GM12801 (cell line): ENCODE data around the gene TRMT2A.

Experiments used
- TF ChIP-seq, protein P1 (sequence below): IDR thresholded peaks from one replicate; pipeline ENCODE4 v1.5.1; 2011; ENCODE audit warnings: control low read depth; ENCODE audit not compliant: insufficient read length; ENCODE audit errors: extremely low read depth

The TRMT2A gene

DNA sequence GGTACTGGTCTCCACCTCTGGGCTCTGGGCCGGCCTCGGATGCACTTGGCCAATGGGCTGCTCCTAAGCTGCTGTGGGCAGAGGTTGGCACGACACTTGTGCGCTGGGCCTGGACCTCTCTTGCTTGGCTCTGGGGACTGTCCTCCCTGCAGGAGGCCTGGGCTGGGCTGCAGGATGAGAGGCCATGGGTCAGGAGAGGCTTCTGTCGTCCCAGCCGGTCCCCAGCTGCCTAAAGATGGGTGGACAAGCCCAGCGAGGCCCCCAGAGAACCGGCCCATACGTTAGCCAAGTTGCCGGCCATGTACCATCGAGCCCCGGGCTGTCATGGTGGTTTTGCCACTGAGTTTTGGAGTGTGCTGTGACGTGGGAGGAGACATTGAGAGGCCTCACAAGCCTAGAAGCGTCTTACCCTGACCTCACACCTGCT, 35.5 kb upstream of the TRMT2A start:
- TF ChIP-seq, protein P1, sequence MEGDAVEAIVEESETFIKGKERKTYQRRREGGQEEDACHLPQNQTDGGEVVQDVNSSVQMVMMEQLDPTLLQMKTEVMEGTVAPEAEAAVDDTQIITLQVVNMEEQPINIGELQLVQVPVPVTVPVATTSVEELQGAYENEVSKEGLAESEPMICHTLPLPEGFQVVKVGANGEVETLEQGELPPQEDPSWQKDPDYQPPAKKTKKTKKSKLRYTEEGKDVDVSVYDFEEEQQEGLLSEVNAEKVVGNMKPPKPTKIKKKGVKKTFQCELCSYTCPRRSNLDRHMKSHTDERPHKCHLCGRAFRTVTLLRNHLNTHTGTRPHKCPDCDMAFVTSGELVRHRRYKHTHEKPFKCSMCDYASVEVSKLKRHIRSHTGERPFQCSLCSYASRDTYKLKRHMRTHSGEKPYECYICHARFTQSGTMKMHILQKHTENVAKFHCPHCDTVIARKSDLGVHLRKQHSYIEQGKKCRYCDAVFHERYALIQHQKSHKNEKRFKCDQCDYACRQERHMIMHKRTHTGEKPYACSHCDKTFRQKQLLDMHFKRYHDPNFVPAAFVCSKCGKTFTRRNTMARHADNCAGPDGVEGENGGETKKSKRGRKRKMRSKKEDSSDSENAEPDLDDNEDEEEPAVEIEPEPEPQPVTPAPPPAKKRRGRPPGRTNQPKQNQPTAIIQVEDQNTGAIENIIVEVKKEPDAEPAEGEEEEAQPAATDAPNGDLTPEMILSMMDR: no peak

DNA sequence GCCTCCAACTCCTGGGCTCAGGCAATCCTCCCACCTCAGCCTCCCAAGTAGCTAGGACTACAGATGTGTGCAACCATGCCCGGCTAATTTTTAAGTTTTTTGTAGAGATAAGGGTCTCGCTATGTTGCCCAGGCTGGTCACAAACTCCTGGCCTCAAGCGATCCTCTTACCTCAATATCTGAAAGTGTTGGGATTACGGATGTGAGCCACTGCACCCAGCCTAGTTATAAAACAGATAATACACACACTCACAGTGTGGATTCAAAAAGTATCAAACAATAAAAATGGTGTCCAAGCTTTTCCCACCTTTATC, 34.2 kb upstream of the TRMT2A start:
- TF ChIP-seq, protein P1: no peak

DNA sequence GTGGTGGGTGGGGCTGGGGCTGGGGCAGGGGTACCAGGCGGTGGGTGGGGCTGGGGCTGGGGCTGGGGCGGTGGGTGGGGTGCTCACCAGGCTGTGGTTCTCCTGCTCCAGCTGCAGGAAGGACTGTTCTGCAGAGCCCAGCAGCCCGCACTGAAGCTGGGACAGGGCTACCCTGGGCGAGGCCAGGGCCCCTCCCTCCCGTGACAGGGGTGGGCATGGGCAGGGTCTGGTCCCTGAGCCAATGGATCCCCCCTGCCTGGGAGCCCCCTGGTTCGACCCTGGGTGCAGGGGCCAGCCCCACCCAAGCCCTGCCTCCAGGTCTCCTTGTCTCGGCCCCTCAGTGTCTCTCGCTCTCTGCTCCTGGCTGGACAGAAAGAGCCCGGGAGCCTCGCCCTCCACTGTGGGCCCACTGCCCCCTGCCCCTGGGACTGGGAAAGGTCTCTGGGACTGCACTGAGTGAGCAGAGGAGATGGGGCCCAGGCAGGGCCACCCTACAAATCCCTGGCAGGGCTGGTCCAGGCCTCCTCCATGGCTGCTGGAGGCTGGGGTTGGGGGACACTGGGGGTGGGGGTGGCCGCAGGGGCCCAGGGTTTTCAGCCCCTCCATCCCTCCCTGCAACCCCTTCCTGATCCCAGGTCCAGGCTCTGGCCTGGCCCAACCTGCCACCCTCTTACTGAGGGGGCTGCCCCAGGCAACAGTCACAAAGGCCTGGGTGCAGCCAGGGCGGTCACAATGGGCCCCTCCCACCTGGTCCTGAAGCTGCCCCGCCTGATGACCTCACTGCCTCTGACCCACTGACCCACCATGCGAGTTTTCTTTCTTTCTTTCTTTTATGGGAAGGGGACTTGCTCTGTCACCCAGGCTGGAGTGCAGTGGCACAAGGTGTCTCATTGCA, 33.6 kb upstream of the TRMT2A start, which contains the start of gene CCDC188:
Gene CCDC188, minus strand, starts transcription at position 675 of the 895 bp plus-strand sequence. Its CDS starts 69 bp downstream, at position 606.
- TF ChIP-seq, protein P1: no peak

DNA sequence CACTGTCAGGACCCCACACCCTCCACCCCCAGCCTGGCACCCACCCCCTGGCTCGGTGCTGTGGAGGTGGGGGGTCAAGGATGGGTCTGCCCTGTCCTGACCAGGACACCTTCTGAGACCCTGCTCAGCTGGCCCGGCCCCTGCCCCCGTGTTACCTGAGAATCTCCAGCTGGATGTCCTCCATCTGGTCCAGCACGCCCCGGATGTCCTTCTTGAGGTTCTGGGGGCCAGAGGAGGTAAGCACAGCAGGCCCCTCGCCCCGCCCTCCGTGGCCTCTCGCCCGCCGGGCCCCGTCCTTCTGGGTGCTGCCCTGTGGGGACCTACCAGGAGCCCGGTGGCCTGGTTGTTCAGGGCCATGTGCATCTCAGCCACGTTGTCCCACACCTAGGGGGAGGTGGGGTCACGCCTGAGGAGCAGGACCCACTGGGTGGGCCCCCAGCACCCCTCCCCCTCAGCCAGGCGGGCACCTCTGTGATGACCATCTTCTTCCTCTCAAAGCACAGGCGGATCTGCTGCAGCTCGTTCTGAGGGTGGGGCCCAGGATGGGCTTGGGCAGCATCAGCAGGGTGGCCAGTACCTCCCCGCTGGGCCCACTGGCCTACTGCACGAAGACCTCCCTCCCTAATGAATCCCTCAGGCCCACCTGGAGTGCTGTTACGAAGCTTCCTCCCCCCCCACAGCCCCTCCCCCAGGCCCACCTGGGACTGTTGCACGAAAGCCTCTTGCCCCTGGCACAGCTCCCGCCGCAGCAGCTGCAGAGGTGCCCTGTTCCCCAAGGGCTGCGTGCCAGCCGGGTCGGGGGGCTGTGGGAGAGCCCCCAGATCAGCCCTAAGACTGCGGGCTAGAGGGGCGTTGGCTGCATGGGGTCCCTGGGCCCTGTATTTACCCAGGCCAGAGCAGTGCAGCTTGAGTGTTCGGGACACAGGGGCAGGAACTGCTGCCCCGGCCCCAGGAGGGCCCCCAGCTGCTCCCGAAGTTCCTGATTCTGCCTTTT, 32.5 kb upstream of the TRMT2A start:
- TF ChIP-seq, protein P1: no peak

DNA sequence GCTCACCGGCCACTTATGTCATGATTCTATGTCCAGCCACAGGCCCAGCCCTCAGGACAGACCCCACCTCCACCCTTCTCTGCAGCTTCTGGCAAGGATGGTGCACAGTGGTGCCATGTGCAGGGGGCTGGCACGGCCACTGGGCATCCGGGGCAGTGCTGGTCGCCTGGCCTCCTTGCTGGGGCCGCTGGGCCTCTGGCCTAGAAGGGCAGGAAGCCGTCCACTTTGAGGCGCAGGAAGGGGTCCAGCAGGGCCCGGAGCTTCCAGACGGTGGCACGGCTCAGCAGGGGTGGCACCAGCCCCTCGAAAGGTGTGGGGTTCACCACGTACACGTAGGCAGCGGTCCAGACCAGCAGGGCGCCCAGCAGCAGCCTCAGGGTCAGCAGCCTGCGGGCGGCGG, 31.4 kb upstream of the TRMT2A start:
- TF ChIP-seq, protein P1: no peak

DNA sequence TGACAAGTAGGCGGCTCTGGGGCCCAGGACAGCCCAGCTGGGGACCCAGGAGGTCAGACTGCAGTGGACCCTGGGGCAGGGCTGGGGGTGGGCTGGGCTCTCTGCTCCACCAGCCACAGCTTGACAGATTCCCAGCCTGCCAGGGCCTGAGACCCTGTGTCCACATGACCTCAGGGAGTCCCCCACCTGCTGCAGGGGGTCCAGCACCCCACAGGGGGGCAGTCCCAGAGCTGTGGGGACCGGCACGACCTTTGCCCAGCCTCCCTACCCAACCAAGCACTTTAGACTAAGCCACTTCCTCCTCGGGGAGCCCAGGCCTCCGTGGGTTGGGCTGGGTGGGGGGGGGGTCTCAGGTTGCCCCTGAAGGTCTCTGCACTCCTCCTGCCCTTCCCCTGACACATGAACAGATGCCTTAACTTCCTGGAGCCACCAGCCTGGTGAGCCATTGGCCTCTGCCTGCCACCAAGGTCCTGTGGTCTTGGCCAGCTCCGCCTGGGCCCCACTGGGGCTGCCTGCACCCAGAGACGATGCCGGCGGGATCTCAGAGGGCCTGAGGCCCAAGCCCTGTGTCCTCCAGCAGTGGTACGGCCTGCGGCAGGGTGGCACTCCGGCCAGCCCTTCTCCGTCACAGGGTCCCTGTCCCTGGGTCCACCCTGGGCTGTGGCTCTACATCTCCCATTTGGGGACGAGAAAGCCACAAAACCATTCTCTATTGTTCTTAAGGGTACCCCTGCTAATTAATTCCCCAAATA, 30.4 kb upstream of the TRMT2A start:
- TF ChIP-seq, protein P1: no peak
